ENCODE results near the gene NMNAT3. TPM values are rescaled to one million over a fixed set of nuclear protein-coding genes. Genes with fewer than 3 reads are reported as not detected.

Gene NMNAT3
- total RNA-seq, 1 experiment from 2014 or later = 4.8 TPM

DNA sequence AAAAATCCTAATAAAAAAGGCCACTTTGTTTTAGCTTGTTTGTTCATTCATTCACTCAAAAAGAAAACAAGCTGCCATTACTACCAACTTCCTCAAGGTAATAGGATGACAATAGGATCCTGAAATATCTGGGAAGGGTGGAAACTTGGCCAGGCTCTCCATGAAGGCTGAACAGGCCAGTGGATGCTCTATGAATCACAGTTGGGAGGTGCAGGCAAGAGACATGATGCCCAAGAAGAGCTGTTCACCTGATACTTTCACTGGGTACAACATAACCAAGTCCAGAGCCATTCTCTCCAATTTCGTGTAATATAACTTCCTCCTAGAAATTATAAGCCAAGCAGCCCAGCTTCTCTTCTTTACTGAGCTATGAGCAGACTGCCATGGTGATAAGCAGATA, 37.3 kb downstream of the NMNAT3 start:
- no peaks in the 10 kb centered on the region for H3K9me3 ChIP-seq (ENCODE audit: low read length)
- ChIA-PET POLR2A (ENCODE audit: unreplicated experiment) (no interaction called here), CTCF (no interaction called here)
- H4K20me1 ChIP-seq (ENCODE audit: low read length) = no peaks in the 10 kb centered on the region
- intact Hi-C loops (cut with micrococcal nuclease) = no loop called here
- no TSS peak for BruUV-seq (replicated peaks)
- DNase-seq (no peak), ATAC-seq (no peak)
- H3K27me3 ChIP-seq (ENCODE audit: low read length) = no peaks in the 10 kb centered on the region
- TF ChIP-seq EZH2phosphoT487 (IDR thresholded peaks at IDR 0.05; ENCODE audit: borderline replicate concordance, low read length) (no peak), EZH2 (IDR thresholded peaks at IDR 0.05; ENCODE audit: low read length, unreplicated experiment) (no peak)
- TF ChIP-seq, protein P1, sequence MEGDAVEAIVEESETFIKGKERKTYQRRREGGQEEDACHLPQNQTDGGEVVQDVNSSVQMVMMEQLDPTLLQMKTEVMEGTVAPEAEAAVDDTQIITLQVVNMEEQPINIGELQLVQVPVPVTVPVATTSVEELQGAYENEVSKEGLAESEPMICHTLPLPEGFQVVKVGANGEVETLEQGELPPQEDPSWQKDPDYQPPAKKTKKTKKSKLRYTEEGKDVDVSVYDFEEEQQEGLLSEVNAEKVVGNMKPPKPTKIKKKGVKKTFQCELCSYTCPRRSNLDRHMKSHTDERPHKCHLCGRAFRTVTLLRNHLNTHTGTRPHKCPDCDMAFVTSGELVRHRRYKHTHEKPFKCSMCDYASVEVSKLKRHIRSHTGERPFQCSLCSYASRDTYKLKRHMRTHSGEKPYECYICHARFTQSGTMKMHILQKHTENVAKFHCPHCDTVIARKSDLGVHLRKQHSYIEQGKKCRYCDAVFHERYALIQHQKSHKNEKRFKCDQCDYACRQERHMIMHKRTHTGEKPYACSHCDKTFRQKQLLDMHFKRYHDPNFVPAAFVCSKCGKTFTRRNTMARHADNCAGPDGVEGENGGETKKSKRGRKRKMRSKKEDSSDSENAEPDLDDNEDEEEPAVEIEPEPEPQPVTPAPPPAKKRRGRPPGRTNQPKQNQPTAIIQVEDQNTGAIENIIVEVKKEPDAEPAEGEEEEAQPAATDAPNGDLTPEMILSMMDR (conservative IDR thresholded peaks at IDR 0.05; ENCODE audit: low read depth, low read length) = no peak
- H3K36me3 ChIP-seq (ENCODE audit: low read depth, low read length) = no peaks in the 10 kb centered on the region
- H3K9ac ChIP-seq (ENCODE audit: low read length) = no peak overlapping the region
- H3K4me3 ChIP-seq (ENCODE audit: low read length) = no peak overlapping the region
- no peak overlapping the region for H3K4me2 ChIP-seq (ENCODE audit: low read length)
- no peaks in the 10 kb centered on the region for H3K79me2 ChIP-seq (ENCODE audit: low read length)
- no peaks in the 10 kb centered on the region for H3K9me2 ChIP-seq (replicated peaks; ENCODE audit: low read length)
- H3K27ac ChIP-seq (ENCODE audit: low read length) = no peak overlapping the region
- no peak overlapping the region for H2AFZ ChIP-seq (ENCODE audit: low read length)
- no peaks in the 10 kb centered on the region for H3K4me1 ChIP-seq (ENCODE audit: insufficient read depth, low read length)
- H3F3A ChIP-seq (ENCODE audit: low read length, unreplicated experiment) = no peaks in the 10 kb centered on the region

- no peaks in the 10 kb centered on the region for H3F3A ChIP-seq (ENCODE audit: low read length, unreplicated experiment)
- intact Hi-C loops (cut with micrococcal nuclease) = no loop called here
- no peak overlapping the region for H3K9ac ChIP-seq (ENCODE audit: low read length)
- no peak overlapping the region for H3K4me2 ChIP-seq (ENCODE audit: low read length)
- no peak overlapping the region for H3K4me3 ChIP-seq (ENCODE audit: low read length)
- no peaks in the 10 kb centered on the region for H3K9me3 ChIP-seq (ENCODE audit: low read length)
- no peaks in the 10 kb centered on the region for H3K9me2 ChIP-seq (replicated peaks; ENCODE audit: low read length)
- H4K20me1 ChIP-seq (ENCODE audit: low read length) = no peaks in the 10 kb centered on the region
- no peak for ATAC-seq
- no peaks in the 10 kb centered on the region for H3K4me1 ChIP-seq (ENCODE audit: insufficient read depth, low read length)
- ChIA-PET CTCF (no interaction called here), POLR2A (ENCODE audit: unreplicated experiment) (no interaction called here)
- H2AFZ ChIP-seq (ENCODE audit: low read length) = no peak overlapping the region
- no peaks in the 10 kb centered on the region for H3K36me3 ChIP-seq (ENCODE audit: low read depth, low read length)
- no peaks in the 10 kb centered on the region for H3K27me3 ChIP-seq (ENCODE audit: low read length)
- TF ChIP-seq EZH2phosphoT487 (IDR thresholded peaks at IDR 0.05; ENCODE audit: borderline replicate concordance, low read length) (no peak), EZH2 (IDR thresholded peaks at IDR 0.05; ENCODE audit: low read length, unreplicated experiment) (no peak)
- TF ChIP-seq, protein P1 (conservative IDR thresholded peaks at IDR 0.05; ENCODE audit: low read depth, low read length) = no peak
- no peaks in the 10 kb centered on the region for H3K79me2 ChIP-seq (ENCODE audit: low read length)
- no peak for DNase-seq
- no peak overlapping the region for H3K27ac ChIP-seq (ENCODE audit: low read length)
- no TSS peak for BruUV-seq (replicated peaks)
Observed at GRCh38 chr3:139639662-139640061, 38.1 kb downstream of the NMNAT3 start.

DNA sequence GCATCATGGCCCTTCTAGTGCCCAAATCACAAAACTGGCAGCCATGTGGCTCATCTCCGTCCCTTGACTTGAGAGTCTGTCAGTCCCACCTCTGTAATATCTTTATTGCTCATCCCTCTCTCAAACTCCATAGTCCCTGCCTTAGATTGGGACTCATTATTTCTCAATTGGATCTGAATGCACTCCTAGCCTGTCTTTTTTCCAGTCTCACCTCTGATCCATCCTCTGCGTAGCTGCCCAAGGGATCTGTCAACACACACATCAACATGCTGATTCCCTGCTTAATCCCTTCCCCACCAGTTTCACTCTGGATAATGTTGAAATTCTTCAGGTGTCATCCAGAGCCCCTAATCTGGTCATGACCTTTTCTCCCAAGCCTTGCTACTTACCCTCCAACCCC, 39.3 kb downstream of the NMNAT3 start:
- Histone ChIP-seq H3K79me2 (ENCODE audit: low read length) (no peaks in the 10 kb centered on the region), H3K9me2 (replicated peaks; ENCODE audit: low read length) (no peaks in the 10 kb centered on the region), H3K36me3 (ENCODE audit: low read depth, low read length) (no peaks in the 10 kb centered on the region), H3F3A (ENCODE audit: low read length, unreplicated experiment) (no peaks in the 10 kb centered on the region), H3K4me1 (ENCODE audit: insufficient read depth, low read length) (no peaks in the 10 kb centered on the region), H3K4me3 (ENCODE audit: low read length) (no peak overlapping the region), H3K27me3 (ENCODE audit: low read length) (no peaks in the 10 kb centered on the region), H3K9ac (ENCODE audit: low read length) (no peak overlapping the region), H3K9me3 (ENCODE audit: low read length) (no peaks in the 10 kb centered on the region), H4K20me1 (ENCODE audit: low read length) (no peaks in the 10 kb centered on the region), H3K27ac (ENCODE audit: low read length) (no peak overlapping the region), H3K4me2 (ENCODE audit: low read length) (no peak overlapping the region), H2AFZ (ENCODE audit: low read length) (no peak overlapping the region)
- CTCF ChIA-PET = no interaction called here
- intact Hi-C loops (cut with micrococcal nuclease) = no loop called here
- no TSS peak for BruUV-seq (replicated peaks)
- no peak for ATAC-seq
- POLR2A ChIA-PET (ENCODE audit: unreplicated experiment) = no interaction called here
- TF ChIP-seq EZH2phosphoT487 (IDR thresholded peaks at IDR 0.05; ENCODE audit: borderline replicate concordance, low read length) (no peak), EZH2 (IDR thresholded peaks at IDR 0.05; ENCODE audit: low read length, unreplicated experiment) (no peak)
- TF ChIP-seq, protein P1 (conservative IDR thresholded peaks at IDR 0.05; ENCODE audit: low read depth, low read length) = no peak
- no peak for DNase-seq
